GM18867 (cell line): ENCODE results near the gene ZNF518A.
"Not testable (repeated sequence)": the region's sequence is repeated elsewhere in the genome, so short reads cannot be mapped to it uniquely, and the experiment has no call there.

Experiments used
- ATAC-seq: cut with Tn5 transposase; IDR thresholded peaks from one replicate; pipeline ENCODE4 v1.9.1; 2021; ENCODE audit warnings: mild to moderate bottlenecking, moderate library complexity; ENCODE audit not compliant: unreplicated experiment

Gene ZNF518A

DNA sequence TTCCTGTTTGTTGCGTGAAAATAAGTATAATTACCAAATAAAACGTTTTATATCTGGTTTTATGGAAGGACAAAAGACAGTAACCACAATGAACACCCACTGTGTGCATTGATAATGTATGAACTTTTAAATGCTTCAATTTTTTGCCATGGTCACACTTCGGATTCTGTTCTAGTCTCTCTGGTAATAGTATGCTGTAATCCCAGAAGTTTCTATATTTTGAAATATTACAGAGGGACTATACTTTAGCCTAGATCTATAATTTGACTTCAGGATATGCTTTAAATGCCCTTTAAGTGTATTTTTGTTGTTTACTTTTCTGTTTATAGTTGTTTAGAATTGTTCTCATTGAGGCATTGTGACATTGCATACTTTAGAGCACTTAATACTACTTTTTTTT, 1.5 kb downstream of the ZNF518A start:
- ATAC-seq = no peak

DNA sequence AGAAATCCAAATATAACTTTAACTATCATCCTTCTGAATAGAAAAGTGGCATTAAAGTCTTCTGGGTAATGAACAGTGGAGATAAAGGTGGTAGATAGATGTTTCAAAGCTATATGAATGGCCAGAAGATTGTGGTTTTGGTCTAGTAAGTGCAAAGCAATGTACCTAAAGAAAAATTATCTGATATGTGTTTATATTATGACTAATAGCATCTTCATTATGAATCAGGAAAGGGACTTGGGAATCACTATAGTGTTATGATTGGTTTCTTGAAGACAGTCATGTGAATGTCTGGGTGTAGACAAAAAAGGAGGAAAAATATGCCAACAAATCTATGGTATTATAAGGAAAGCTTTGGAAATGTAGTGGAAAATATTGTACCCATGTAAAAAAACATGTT, 3.0 kb downstream of the ZNF518A start:
- ATAC-seq = no peak

DNA sequence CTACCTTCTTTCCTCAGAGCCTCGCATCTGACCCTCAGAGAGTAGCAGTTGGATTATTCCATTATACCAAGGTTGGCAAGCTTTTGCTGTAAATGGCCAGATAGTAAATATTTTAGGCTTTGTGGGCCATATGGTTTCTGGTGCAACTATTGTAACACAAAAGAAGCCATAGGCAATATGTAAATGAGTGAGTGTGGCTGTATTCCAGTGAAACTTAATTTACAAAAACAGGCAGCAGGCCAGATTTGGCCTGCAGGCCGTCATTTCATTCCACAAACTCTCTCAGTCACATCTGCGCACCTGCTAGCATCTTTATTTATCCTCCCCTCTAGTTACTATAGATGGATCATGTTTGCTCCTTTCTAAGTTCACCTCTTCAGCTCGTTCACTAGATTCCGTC, 6.7 kb downstream of the ZNF518A start:
- no peak for ATAC-seq

DNA sequence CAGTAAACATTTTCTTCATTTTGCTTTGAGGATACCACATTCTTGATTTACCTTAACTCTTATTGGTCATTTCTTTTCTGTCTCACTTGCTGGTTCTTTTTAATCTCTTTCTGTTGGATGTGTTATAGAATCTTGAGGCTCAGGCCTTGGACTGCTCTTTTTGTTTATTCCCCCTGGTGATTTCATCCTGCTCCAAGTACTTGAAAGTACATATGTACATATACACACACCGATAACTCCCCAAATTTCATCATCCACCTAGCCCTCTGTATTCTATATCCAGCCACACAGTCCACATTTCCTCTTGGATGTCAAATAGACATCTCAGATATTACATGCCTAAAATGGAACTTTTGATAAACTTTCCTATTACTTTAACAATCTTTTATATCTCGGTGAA, 7.5 kb downstream of the ZNF518A start:
- no peak for ATAC-seq

DNA sequence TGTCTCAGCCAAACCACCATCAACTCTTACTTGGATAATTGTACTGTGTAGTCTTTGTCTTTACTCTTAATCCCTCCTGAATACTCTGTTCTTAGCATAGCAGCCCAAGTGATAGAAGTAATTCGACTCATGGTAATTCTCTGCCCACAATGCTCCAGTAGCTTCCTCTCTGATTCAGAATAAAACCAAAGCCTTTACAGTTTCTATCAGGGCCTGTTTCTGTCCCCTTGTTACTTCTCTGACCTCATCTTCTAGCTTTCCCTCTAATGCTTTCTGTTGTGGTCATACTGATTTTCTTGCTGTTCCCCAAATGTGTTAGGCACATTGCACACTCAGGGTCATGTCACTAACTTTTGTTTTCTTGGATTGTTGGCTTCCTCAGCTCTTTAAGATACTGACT, 8.0 kb downstream of the ZNF518A start:
- peak; percentile 96 for ATAC-seq

DNA sequence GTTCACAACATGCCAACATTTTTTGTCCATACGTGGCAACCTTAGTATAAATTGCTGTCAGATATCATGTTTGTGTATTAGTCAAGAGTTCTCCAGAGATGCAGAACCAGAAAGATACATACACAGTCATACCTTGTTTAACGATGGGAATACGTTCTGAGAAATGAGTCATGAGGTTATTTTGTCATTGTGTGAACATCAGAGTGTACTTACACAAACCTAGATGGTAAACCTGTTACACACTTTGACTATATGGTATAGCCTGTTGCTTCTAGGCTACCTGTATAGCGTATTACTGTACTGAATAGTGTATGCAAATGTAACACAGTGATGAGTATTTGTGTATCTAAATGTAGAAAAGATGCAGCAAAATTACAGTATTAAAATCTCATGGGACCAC, 22.3 kb downstream of the ZNF518A start:
- no peak for ATAC-seq

DNA sequence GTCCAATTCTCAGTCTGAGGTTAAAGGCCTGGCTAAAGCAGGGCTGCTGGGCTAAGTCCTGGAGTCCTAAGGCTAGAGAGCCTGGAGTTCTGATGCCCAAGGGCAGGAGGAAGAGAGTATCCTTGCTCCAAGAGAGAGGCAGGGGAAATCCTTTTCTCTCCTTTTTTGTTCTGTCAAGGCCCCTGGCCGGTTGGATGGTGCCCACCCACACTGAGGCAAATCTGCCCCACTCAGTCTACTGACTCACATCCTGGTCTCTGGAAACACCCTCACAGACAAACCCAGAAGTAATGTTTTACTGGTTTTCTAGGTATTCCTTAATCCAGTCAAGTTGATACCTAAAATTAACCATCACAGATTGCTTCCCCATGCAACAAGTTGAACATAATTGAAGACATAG, 23.0 kb downstream of the ZNF518A start:
- no peak for ATAC-seq

DNA sequence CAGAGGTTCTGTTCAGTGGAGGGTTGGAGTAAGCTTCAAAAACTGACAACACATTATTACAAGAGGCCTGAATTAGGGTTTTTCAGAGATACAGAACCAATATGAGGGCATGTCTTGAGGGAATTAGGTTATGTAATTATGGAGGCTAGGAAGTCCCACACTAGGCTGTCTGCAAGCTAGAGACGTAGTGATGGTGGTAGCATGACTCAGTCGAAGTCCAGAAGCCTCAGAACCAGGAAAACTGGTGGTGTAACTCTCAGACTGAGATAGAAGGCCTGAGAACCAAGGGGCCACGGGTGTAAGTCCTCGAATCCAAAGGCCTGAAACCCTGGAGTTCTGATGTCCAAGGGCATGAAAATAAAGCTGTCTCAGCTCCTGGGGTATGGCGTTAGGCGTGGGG, 35.6 kb downstream of the ZNF518A start:
- ATAC-seq = no peak

DNA sequence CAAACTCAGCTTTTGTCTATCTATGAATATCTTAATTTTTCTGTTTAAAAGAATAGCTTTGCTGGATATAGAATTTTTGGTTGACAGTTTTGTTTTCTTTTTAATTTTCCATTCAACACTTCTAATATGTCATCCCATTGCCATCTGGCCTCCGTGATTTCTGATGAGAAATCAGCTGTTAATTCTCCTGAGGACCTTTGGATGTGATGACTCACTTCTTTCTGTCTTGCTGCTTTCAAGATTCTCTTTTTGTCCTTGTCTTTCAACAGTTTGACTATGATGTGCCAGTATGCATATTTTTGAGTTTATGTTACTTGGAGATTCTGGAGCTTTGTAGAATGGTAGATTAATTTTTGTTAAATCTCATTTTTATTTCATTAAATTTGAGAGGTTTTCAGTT, 38.4 kb downstream of the ZNF518A start:
- no peak for ATAC-seq

DNA sequence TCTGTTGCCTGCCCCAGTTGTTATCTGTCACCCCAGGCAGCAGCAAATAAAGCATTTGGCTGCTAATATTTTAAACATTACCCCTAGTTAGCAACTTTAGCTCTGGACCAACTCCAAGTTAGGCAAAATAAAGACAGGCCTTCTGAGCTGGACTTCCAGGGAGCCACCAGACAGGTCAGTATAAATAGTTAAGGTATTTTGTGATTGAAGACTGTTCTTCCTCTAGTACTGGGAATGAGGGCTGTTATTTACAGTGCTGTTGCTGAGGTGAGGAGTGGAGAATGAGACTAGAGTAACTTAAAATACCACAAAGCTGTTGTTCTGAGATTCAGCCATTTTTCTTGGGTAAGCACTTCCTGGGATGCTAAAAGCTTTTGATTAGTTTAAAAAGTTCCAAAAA, 40.1 kb downstream of the ZNF518A start:
- no peak for ATAC-seq

DNA sequence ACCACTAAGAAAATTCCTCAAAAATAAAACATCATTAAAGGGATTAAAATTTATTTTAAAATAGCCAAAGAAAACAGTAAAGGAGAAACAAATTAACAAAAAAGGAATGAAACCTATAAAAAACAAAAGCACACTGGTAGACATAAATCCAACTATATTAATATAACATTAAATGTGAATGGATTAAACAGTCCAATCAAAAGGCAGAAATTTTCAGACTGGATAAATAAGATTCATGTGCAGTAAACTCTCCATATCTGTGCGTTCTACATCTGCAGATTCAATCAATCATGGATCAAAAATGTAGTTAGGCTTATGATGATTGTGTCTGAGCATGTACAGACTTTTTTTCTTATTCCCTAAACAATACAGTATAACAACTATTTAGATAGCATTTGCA, 42.6 kb downstream of the ZNF518A start:
- no peak for ATAC-seq

DNA sequence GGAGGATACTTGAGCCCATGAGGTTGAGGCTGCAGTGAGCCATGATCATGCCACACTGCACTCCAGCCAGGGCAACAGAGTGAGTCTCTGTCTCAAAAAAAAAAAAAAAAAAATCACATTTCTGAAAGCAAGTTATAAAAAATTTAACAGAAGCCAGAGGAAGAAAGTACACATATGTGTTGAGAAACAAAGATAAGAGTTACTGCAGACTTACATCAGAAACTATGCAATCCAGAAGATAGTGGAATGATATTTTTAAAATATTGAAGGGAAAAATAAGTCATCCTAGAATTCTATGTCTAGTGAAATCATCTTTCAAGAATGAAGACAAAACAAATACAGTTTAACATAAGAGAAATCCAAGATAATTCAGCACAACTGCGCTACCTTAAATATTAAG, 46.9 kb downstream of the ZNF518A start:
- ATAC-seq = no peak

DNA sequence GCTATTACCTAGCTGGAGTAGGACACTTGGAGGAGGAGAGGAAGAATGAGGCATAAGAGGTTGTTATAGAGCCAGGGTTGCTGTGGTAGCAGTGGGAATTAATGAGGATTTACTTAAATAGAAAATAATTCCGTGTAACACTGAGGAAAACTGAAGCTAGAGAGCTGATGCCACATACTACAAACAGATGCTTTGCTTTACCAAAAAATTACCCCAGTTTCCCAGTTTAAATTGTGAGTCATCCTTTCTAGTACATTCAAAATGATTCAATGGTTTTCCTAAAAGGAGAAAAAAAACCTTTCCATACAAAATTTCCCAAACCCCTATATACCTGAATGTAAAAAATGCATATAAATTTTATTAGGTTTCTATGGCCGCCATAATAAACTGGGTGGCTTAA, 58.3 kb downstream of the ZNF518A start:
- ATAC-seq = no peak

DNA sequence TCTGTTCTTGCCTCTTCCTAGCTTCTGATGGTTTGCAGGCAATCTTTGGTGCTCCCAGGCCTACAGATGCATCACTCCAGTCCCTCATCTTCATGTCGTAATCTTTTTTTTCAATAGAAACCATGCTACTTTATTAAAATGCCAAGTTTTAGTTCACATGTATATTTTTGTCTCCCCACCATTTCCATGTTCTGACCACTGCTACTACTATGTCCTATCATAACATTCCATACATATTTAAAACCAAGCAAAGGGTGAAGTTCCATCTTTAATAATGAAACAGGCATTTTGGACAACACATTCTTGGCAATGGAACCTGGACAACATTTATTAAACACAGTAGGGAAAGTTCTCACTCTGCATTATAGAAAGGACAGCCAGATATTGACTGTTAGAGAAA, 58.8 kb downstream of the ZNF518A start:
- no peak for ATAC-seq

DNA sequence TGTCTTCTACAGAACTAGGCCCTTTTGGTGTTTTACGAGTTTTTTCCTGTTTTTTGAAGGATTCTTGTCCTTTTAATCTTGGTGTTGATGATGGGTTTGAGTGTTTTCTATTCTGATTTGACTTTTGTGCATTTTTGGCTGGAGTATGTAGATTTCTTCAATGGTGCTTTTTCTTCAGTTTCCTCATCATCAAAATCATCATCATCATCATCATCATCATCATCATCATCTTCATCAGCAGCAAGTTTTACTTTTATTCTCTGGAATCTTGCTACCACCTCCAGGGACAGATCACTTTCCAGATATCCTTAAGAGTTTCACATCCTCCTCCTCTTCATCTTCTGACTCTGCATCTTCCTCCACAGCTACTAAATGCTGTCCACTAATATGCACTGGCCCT, 59.4 kb downstream of the ZNF518A start:
- not testable (repeated sequence) for ATAC-seq

DNA sequence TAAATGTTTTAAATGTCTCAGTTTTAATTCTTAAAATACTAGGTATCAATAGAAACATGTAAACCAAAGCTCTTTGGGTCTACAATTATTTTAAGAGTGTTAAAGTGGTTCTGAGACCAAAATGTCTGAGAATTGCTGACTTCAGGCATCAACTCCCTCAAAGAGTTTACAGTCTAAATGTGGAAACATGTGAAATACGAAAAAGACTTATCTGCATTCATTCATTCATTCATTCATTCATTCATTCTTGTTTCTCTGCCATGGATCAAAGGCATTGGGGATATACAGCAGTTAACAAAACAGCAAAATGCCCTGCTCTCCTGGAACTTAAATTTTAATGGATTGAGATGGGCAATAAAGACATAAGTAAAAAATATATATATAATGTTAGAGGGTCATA, 71.4 kb downstream of the ZNF518A start:
- ATAC-seq = no peak

DNA sequence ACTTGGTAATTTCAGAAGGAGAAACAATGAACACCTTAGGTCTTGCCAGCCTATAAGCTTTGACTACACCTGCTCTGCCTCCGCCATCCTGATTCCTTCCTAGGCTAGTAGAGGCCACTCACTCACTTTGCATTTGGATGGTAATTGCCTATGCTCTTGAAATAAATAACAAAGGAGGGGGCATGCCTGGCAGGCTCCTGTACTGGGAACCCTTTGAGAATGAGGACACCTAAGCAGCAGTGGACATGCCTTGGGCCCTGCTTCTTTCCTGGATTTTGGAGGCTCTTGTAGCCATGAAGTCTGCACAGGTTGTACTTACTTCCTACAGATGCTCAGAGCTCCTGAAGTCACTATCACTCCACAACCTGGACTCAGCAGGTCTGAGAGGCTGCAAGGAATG, 75.5 kb downstream of the ZNF518A start:
- ATAC-seq = no peak

DNA sequence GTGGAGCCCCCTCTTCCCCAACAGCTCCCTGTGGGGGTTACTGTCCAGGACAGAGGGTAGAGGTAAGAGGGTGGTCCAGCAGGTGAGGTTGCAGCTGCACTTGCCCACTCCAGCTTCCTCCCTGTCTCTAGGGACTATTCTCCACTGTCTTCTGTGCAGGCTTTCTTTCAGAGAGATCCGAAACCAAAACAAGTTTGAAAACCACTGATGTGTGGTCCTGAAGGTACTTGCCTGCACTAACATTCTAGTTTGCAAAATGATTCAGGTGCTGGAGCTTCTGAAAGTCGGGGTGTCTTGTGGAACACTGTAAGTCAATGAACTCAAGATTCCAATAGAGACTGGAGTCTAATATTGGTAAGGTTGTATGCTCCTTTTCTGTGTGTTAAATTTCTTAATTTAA, 78.2 kb downstream of the ZNF518A start:
- ATAC-seq = peak; percentile 71

DNA sequence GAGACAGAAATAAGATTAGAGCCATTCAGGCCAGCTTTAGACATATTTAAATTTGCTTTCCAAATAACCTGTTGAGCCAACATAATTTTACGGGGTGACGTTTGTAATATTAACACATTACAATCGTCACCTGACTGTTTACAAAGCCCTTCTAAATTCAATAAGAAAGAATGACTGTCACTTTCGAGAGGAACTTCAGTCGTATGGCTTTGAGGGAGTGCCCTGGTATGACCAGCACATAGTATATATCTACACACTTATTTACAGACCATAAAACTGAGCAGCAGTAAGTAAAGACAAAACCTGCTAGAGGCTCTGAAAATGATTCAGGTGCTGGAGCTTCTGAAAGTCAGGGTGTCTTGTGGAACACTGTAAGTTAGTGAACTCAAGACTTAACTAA, 78.8 kb downstream of the ZNF518A start:
- ATAC-seq = no peak

DNA sequence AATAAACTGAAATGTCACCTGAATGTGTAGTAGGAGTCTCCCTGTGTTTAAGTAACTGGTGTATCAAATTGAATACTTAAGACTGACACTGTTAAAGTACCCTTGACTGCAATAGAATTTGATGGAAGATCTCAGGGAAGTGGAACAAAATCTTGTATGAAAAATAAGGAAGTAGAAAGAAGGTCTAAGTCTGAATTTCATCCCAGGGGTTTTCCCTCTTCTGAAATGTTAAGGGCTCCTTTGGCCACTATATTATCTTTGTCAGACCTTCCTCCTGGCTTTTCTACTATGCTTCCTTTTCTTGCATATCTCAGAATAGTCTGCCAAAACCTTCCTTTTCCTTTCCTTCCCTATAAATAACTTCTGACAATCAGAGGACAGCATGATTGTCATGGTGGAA, 81.7 kb downstream of the ZNF518A start:
- no peak for ATAC-seq

DNA sequence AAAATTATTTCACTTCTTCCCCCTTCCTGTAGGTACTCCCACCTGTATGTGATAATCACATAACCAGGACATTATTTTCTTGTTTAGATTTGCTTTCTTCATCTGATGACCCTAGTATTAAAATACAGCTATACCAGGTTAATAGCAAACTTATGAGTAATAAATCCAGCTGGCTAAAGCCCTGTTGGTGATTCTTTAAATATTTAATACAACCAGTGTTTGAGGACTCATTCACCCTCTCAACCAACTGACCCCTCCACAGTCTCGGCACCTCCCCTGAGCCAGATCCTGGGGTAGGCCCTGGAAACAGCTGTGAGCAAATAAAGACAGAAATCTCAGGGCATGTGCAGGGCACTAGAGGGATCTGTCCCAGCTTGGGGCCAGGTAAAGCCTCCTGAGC, 82.8 kb downstream of the ZNF518A start:
- ATAC-seq = no peak
